Vein endothelial cell (primary cell): ENCODE measurements around the gene MAGEA8. TPM values are rescaled to one million over a fixed set of nuclear protein-coding genes. Genes with fewer than 3 reads are reported as not detected.

Experiments used
- total RNA-seq: library from RNA; depleted of rRNA; stranded (reverse); fragments of >200 nt; gene quantifications from 2 replicates; pipeline ENCODE4 v1.2.3, GENCODE V29; 2012

The MAGEA8 gene
- total RNA-seq = not detected in 2 replicates

DNA sequence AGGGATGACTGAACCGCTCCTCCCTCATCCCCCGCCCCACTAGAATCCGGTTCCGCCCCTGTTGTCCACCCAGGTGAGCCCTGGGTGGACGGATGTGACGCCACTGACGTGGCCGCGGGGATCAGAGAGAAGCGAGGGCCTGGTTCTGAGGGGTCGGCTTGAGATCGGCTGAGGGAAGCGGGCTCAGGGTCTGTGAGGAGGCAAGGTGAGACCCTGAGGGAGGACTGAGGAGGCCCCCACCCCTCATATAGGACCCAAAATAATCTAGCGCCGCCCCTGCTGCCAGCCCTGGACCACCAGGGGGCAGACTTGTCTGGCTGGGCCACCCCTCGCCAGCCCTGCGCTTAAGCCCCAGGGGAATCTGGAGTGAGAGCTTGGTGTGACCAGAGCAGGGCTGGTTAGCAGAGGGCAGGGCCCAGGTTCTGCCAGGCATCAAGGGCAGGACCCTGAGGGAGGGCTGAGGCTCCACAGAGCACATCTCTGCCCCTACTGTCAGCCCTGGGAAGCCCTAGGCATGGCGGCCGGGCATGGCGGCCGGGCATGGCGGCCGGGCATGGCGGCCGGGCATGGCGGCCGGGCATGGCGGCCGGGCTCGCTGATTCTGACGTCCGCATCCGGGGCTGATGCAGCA lies at the start of gene MAGEA8:
TSS of gene MAGEA8 (plus strand) at position 103 of the 631 bp plus-strand sequence. CDS start 3,090 bp downstream, outside the sequence.

DNA sequence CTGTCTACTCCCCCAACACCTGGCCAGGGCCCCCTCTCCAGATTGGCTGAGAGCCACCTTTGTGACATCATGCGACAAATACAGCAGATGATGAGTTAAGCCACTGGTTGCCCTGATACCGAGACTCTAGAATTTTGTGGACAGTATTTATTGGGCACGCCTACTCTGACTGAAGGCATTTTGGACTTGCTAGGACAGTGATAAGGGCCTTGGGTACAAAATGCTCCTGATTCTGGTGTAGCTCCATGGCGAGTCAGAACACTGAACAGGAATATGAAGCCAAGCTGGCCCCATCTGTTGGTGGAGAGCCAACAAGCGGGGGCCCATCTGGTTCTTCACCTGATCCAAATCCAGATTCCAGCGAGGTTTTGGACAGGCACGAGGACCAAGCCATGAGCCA lies 48.4 kb downstream of the MAGEA8 start, which contains the start of gene HSFX4:
TSS of gene HSFX4 (plus strand) at position 174 of the 400 bp plus-strand sequence. CDS start at position 246, 72 bp downstream.

Other genes starting within 250 kb of the MAGEA8 start
- gene TMEM185A, start 249.4 kb upstream of the MAGEA8 start, total RNA-seq = 17.6 and 18.4 TPM in 2 replicates
- not detected in 2 replicates for gene MAGEA11, start 169.1 kb upstream of the MAGEA8 start, total RNA-seq
- gene HSFX1, start 107.1 kb upstream of the MAGEA8 start, total RNA-seq = 0.33 and 0.67 TPM in 2 replicates
- gene MAGEA9, start 99.3 kb upstream of the MAGEA8 start, total RNA-seq = not detected in 2 replicates
- not detected in 2 replicates for gene HSFX4, start 48.4 kb downstream of the MAGEA8 start, total RNA-seq
- gene EOLA2, start 57.3 kb downstream of the MAGEA8 start, total RNA-seq = 18.0 and 21.6 TPM in 2 replicates